ENCODE measurements around the gene MRRF.

DNA sequence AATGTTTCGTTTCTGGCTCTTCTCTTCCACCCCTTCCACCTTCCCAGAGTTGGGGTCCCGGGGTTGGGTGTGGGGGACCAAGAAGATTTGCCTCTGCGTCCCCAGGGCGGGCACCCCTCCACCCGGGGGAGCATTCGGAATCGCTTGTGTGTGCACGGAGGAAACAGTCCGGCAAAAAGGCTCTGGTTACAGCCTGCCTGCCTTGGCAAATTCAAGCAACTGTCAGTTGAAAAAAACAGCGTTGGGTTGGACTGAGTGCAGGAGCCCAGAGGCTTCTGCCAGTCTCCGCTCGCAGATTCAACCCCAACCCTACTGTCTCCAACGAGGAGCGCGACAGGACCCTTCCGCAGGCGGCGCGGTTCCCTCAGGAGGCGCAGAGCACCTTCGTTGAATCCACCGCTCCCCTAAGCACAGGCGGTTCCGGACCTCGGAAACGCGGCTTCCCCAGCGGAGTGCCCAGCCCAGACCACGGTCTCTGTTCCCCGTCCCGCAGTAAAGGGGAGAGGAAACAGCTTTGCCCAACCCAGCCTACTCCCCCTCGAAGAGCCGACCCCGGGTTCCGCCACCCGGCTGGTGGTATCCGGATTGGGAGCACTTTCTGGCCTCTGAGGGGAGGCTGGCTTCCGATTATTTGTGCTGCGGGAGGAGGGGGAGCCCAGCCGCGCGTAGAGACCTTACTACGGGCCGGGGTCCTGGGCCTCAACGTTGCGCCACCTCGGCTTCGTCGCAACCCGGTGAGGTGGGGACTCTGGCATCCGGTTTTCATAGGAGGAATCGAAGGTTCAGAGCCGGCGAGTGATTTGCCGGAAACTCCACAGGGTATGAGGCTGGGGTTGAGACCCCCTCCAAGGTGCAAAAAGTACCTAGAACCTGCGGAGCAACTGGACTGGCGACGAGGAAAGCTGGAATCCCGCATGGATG, 45.5 kb upstream of the MRRF start:
- TF ChIP-seq, protein P1, sequence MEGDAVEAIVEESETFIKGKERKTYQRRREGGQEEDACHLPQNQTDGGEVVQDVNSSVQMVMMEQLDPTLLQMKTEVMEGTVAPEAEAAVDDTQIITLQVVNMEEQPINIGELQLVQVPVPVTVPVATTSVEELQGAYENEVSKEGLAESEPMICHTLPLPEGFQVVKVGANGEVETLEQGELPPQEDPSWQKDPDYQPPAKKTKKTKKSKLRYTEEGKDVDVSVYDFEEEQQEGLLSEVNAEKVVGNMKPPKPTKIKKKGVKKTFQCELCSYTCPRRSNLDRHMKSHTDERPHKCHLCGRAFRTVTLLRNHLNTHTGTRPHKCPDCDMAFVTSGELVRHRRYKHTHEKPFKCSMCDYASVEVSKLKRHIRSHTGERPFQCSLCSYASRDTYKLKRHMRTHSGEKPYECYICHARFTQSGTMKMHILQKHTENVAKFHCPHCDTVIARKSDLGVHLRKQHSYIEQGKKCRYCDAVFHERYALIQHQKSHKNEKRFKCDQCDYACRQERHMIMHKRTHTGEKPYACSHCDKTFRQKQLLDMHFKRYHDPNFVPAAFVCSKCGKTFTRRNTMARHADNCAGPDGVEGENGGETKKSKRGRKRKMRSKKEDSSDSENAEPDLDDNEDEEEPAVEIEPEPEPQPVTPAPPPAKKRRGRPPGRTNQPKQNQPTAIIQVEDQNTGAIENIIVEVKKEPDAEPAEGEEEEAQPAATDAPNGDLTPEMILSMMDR (IDR thresholded peaks at IDR 0.05): no peak
- no peak for TF ChIP-seq POLR2A (IDR thresholded peaks at IDR 0.05)
